ENCODE measurements around the gene RGMB.

The RGMB gene

GRCh38 chr5:98779264-98779877 lies 5.9 kb downstream of the RGMB start:
- Histone ChIP-seq H3K4me3 (ENCODE audit: low read length) (no peak overlapping the region), H3K27me3 (replicated peaks; ENCODE audit: insufficient read depth, low read length) (no peaks in the 10 kb centered on the region), H3K27ac (ENCODE audit: low read length) (no peak overlapping the region), H3K9me2 (replicated peaks; ENCODE audit: insufficient read depth, low read length) (no peaks in the 10 kb centered on the region), H3K4me1 (ENCODE audit: low read length) (peaks cover 7% of the 10 kb centered on the region), H3K79me2 (ENCODE audit: low read length) (peaks cover 19% of the 10 kb centered on the region), H3K9me3 (replicated peaks; ENCODE audit: insufficient read depth, low read length) (no peaks in the 10 kb centered on the region), H3K36me3 (replicated peaks; ENCODE audit: insufficient read depth, low read length) (no peaks in the 10 kb centered on the region), H3F3A (ENCODE audit: insufficient read depth, low read length) (peaks cover 5% of the 10 kb centered on the region; the same call in 1 of the 2 replicates), H3K9ac (ENCODE audit: low read length) (no peak overlapping the region), H4K20me1 (ENCODE audit: insufficient read depth, low read length) (no peaks in the 10 kb centered on the region), H2AFZ (ENCODE audit: low read length) (no peak overlapping the region), H3K4me2 (ENCODE audit: low read depth, low read length) (no peak overlapping the region)
- no peak for TF ChIP-seq CTCF (IDR thresholded peaks at IDR 0.05; ENCODE audit: low read length)
- no peak for TF ChIP-seq EZH2phosphoT487 (IDR thresholded peaks at IDR 0.05; ENCODE audit: low read length)
- TF ChIP-seq EZH2 (optimal IDR thresholded peaks at IDR 0.05; ENCODE audit: low read depth, low read length), result no peak
- DNase-seq, result no peak

- no peak overlapping the region for H3K9ac ChIP-seq (ENCODE audit: low read length)
- no peak overlapping the region for H3K4me3 ChIP-seq (ENCODE audit: low read length)
- H3F3A ChIP-seq (ENCODE audit: insufficient read depth, low read length), result no peaks in the 10 kb centered on the region
- H3K4me2 ChIP-seq (ENCODE audit: low read depth, low read length), result no peak overlapping the region
- H3K36me3 ChIP-seq (replicated peaks; ENCODE audit: insufficient read depth, low read length), result no peaks in the 10 kb centered on the region
- peaks cover 12% of the 10 kb centered on the region for H3K79me2 ChIP-seq (ENCODE audit: low read length)
- no peak overlapping the region for H2AFZ ChIP-seq (ENCODE audit: low read length)
- no peaks in the 10 kb centered on the region for H4K20me1 ChIP-seq (ENCODE audit: insufficient read depth, low read length)
- H3K4me1 ChIP-seq (ENCODE audit: low read length), result peaks cover 3% of the 10 kb centered on the region
- no peaks in the 10 kb centered on the region for H3K9me2 ChIP-seq (replicated peaks; ENCODE audit: insufficient read depth, low read length)
- no peak overlapping the region for H3K27ac ChIP-seq (ENCODE audit: low read length)
- no peaks in the 10 kb centered on the region for H3K27me3 ChIP-seq (replicated peaks; ENCODE audit: insufficient read depth, low read length)
- TF ChIP-seq EZH2 (optimal IDR thresholded peaks at IDR 0.05; ENCODE audit: low read depth, low read length) (no peak), CTCF (IDR thresholded peaks at IDR 0.05; ENCODE audit: low read length) (no peak), EZH2phosphoT487 (IDR thresholded peaks at IDR 0.05; ENCODE audit: low read length) (no peak)
- DNase-seq, result no peak
- no peaks in the 10 kb centered on the region for H3K9me3 ChIP-seq (replicated peaks; ENCODE audit: insufficient read depth, low read length)
Measured at GRCh38 chr5:98780390-98780789, 6.9 kb downstream of the RGMB start.

DNA sequence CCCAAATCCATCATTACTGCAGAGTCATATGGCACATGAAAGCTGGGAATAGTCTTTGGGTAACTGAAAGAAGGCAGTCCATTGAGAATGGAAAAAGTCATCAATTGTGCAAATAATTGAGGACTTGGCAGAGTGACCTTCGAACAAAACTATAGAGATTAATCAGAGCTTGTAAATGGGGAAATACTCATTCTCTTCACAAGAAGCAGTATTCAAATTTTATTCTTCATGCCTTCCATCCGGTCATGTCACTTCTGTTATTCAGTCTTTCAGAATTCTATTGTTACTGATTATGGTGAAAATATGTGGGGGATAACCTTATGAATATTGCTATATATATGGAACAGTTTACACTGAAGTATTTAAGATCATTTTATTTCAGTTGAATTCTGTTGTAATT lies 8.1 kb downstream of the RGMB start:
- Histone ChIP-seq H2AFZ (ENCODE audit: low read length) (no peak overlapping the region), H3F3A (ENCODE audit: insufficient read depth, low read length) (no peaks in the 10 kb centered on the region), H3K4me3 (ENCODE audit: low read length) (no peak overlapping the region), H3K27ac (ENCODE audit: low read length) (no peak overlapping the region), H3K9me3 (replicated peaks; ENCODE audit: insufficient read depth, low read length) (no peaks in the 10 kb centered on the region), H3K4me1 (ENCODE audit: low read length) (no peaks in the 10 kb centered on the region), H3K9me2 (replicated peaks; ENCODE audit: insufficient read depth, low read length) (no peaks in the 10 kb centered on the region), H3K27me3 (replicated peaks; ENCODE audit: insufficient read depth, low read length) (no peaks in the 10 kb centered on the region), H3K79me2 (ENCODE audit: low read length) (peaks cover 1% of the 10 kb centered on the region), H3K36me3 (replicated peaks; ENCODE audit: insufficient read depth, low read length) (no peaks in the 10 kb centered on the region), H4K20me1 (ENCODE audit: insufficient read depth, low read length) (no peaks in the 10 kb centered on the region), H3K4me2 (ENCODE audit: low read depth, low read length) (no peak overlapping the region), H3K9ac (ENCODE audit: low read length) (no peak overlapping the region)
- TF ChIP-seq CTCF (IDR thresholded peaks at IDR 0.05; ENCODE audit: low read length), result no peak
- TF ChIP-seq EZH2 (optimal IDR thresholded peaks at IDR 0.05; ENCODE audit: low read depth, low read length), result no peak
- TF ChIP-seq EZH2phosphoT487 (IDR thresholded peaks at IDR 0.05; ENCODE audit: low read length), result no peak
- no peak for DNase-seq

Measured in MM.1S (cell line).